GM18498 (cell line): ENCODE measurements around the gene GALNT9.
"Not testable (repeated sequence)": the region's sequence is repeated elsewhere in the genome, so short reads cannot be mapped to it uniquely, and the experiment has no call there.

ENCODE experiments used
- ATAC-seq: cut with Tn5 transposase; IDR thresholded peaks from one replicate; pipeline ENCODE4 v1.9.1; 2021; ENCODE audit warnings: mild to moderate bottlenecking, moderate library complexity; ENCODE audit not compliant: unreplicated experiment

The GALNT9 gene

DNA sequence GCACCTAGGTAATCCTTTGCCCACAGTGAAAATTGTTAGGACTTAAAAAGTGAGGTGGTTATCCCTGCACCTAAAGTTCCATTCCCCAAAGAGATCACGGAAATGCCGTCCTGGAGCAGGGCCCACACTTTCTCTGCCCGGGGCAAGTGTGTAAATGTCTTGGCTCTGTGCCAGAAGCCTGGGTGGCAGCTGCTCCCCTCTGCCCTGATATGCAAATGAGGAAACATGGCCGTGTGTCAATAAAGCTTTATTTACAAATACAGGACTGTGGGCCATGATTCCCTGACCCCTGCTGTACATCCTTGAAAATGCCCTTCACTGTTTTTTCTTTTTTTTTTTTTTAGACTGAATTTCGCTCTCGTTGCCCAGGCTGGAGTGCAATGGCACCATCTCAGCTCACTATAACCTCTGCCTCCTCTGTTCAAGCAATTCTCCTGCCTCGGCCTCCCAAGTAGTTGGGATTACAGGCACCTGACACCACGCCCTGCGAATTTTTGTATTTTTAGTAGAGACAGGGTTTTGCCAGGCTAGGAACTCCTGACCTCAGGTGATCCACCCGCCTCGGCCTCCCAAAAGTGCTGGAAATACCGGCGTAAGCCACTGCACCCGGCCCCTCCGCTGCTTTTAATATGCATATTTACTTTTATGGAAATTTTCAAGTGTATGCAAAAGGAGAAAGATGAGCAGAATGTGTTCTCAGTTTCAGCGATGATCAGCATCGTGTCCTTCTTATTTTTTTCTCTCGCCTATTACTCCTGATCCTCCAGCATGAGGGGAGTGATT, 75.5 kb downstream of the GALNT9 start:
- no peak for ATAC-seq

DNA sequence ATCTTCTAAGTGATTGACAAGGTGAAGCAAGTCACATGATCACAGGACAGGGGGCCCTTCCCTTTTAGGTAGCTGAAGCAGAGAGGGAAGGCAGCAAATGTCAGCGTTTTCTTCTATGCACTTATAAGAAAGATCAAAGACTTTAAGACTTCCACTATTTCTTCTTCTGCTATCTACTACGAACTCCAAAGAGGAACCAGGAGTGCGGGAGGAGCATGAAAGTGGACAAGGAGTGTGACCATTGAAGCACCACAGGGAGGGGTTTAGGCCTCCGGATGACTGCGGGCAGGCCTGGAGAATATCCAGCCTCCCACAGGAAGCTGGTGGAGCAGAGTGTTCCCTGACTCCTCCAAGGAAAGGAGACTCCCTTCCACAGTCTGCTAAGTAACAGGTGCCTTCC, 76.4 kb downstream of the GALNT9 start:
- ATAC-seq = not testable (repeated sequence)

DNA sequence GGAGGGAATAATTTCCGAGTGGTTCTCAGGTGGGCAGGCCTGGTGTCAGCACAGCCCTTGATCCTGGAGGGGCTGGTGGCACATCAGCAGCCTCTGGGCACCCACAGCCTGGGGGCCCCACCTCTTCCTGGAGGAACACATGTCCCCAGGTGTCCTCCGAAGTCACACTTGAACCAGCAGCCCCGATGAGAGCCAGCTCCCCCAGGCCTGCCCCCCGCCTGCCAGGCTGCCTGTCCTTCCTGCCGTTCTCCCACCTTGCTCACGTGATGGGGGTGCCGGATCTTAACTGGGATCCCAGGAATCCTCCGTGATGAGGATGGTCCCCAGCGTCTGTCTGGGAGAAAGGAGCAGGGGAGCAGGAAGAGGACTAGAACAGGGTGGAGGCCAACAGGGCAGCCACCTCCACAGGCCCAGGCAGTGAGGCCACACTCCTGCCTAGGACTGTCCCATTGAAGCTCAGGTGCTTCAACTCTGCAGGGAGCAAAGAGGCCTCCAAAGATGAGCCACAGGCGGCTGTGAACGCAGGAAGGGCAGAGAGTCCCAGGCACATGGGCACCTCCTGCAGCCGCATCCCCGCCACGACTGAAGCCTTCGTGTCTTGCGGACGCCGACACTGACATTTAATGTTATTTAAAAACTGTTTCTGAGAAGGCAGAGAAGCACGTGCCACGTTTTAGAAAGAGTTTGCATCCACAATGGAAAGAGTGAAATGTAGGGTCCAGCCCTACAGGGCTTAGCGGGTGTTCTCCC, 77.5 kb downstream of the GALNT9 start:
- ATAC-seq = no peak

DNA sequence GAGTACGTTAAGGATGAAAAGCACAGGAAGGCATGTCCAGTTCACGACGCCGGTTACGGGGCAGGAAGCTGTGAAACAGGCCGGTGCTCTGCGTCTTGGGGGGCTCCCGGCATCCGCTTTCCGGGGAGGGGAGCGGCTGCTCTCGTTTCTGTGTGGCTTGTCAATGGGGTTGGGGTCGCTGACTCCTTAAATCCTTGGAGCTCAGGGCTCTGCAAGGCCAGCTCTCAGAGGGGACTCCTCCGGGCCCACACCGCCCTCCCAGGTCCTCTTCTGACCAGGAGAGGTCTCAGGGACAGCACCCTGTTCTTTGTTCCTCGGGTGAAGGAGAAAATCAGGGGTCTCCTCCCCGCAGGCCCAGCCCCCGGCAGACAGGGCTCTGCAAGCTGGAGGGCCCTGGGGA, 78.1 kb downstream of the GALNT9 start:
- ATAC-seq = no peak

DNA sequence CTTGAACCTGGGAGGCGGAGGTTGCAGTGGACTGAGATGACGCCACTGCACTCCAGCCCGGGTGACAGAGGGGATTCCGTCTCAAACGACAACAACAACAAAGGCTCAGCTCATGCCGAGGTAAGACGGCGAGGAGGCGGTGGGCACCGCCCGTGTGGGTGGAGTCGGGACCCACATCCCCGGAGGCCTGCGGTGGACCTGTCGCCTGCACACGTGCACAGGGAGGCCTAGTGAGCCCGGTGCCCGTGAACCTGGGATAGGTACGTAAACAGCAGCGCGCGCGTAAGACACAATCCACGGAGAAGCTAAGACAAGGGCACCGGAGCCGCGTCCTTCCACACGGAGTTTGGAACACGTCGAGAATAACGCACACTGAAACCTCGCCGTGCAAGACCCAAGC, 78.7 kb downstream of the GALNT9 start:
- ATAC-seq = no peak

DNA sequence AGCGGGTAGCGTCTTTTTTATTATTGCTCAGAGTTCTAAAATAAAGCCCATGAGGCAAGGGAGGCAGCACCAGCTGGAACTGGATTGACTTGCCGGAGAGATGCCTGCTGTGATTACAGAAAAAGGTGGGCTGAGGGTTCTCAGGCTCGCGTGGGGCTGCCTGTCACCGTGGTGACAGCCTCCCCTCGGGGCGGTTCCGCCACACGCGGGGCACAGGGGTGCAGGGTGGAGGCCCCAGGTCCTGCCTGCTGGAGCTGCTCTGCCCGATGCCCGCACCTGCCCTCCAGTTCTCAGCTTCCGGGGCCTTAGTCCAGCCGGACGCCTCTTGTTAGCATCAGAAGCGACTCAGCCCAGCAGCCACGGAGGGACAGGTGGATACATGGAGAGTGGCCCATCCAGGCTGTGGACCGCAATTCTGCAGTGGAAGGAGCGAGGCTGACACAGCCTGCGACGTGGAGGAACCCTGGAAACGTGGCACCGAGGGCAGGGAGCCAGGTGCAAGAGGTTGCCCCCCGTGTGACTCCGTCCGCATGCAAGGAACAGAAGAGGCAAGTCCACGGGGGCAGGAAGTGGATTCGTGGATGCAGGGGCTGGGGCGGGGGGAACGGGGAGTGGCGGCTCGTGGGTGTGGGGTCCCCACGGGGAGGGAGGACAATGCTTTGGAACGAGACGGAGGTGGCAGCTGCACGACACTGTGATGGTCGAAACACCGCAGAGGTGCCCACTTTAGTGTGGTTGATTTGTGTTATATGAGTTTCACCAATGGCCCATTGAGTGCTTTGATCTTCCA, 79.5 kb downstream of the GALNT9 start:
- ATAC-seq = no peak

DNA sequence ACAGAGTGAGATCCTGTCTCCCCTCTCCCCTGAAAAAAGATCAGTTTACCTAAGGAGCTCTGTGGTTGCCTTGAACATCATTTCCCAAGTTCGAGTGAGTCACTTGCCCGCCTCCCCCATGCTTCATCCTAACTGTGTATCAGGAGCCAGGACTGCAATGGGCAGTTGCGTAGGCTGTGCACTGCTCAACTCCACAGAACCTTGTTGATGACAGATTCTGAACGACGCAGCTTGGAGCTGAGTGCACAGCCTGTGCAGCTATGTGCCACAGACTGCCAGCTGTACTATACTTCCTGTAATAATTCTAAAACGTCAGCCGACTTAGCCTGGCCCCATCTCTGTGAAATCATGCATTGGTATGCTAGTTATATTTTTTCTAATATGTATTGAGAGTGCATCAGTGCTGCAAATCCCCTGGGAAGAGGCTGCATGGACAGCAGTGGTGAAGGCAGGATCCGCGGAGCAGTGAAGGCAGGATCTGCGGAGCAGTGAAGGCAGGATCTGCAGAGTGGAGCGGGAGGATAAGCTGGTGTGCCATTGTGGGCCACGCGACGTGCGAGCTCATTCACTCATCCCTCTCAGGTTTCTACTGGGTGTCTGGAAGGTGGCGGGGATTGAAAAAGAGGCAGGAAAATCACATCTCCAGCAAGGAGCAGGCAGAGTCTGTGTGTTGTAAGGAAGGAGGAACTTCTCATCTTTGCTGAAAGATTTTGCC, 80.8 kb downstream of the GALNT9 start:
- ATAC-seq = no peak

DNA sequence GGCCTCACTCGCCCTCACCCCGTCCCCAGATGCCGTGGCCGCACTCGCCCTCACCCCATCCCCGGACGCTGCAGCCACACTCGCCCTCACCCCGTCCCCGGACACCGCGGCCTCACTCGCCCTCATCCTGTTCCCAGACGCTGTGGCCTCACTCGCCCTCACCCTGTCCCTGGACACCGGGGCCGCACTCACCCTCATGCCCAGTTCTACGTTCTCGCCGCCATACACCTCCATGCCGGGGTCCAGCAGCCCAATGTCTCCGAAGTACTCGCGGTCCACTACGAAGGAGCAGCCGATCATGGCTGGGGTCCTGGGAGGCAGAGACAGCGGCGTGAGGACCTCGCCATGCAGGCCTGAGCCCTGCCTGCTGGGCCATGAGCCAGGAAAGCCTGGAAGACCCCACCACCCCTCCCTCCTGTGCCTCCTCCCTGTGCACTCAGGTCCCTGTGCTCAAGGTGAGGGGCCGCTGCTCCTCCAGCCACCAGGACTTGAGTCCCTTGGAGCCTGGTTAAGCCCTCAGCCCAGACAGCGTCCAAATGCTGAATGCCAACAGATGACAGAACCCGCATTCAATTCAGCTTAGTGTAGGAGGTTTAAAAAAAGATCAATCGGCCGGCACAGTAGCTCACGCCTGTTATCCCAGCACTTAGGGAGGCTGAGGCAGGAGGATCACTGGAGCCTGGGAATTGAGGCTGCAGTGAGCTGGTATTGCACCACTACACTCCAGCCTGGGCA, 81.5 kb downstream of the GALNT9 start:
- ATAC-seq = no peak

DNA sequence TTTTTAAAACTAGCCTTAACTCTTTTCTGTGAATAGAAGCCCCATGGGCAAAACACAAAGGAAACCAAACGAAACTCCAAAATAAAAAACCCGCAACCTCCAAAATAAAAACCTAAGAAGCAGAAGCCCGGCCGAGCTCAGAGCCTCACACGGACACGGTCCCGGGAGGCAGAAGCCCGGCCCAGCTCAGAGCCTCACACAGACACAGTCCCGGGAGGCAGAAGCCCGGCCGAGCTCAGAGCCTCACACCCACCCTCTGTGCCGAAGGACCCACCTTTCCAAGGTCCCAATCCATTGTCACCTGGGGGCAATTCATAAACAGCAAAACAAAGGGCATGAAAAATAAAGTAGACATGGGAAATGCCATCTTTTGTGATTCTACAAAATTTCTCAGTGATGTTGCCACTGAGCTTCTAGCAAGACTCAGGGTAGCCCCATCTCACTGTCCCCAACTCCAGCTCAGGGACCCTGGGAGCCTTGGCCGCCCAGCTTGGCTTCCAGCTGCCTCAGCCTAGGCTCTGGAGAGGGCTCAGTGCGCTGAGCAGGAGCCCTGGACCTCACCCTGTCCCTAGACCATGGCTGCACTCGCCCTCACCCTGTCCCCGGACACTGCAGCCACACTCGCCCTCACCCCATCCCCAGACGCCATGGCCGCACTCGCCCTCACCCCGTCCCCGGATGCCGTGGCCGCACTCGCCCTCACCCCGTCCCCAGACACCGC, 82.2 kb downstream of the GALNT9 start:
- no peak for ATAC-seq

DNA sequence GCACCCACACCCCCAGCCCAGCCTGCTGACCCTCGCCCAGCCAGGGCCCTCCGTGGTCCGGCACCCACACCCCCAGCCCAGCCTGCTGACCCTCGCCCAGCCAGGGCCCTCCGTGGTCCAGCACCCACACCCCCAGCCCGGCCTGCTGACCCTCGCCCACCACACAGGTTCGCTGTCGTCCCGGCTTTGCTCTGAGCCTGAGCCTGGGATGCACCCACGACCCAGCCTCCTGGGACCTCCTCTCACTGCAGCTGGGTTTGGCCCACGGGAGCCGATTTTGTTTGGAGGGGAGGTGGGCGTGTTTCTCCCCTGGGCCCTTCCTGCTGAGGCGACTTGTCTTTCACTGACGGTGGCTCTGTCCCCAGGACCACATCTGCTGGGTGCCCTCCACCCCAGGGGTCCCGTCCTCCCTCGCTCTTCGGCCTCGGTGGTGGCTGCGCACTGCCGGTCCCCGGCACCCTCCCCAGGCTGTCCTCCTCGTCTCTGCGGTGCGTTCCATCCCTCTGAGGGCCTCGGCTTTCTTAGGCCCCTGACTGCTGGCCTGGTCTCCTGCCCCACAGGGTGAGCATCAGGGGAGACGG, 83.8 kb downstream of the GALNT9 start:
- no peak for ATAC-seq

DNA sequence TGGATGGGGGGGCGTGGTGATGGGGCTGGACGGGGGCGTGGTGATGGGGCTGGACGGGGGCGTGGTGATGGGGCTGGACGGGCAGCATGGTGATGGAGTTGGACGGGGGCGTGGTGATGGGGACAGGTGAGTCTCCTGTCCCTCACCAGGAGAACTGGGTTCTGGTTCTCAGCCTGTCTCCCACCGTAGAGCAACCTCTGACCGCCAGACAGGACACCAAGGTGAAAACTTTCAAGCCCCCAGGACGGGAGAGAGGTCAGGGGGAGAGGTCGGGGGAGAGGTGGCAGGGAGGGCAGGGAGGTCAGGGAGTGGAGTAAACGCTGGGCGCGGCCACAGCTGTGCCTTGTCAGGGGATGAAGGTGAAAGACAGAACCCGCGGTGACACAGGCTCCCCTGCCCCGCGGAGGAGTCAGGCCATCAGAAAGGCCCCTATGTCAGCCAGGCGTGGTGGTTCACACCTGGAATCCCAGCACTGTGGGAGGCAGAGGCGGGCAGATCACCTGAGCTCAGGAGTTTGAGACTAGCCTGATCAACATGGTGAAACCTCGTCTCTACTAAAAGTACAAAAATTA, 84.6 kb downstream of the GALNT9 start:
- ATAC-seq = no peak

DNA sequence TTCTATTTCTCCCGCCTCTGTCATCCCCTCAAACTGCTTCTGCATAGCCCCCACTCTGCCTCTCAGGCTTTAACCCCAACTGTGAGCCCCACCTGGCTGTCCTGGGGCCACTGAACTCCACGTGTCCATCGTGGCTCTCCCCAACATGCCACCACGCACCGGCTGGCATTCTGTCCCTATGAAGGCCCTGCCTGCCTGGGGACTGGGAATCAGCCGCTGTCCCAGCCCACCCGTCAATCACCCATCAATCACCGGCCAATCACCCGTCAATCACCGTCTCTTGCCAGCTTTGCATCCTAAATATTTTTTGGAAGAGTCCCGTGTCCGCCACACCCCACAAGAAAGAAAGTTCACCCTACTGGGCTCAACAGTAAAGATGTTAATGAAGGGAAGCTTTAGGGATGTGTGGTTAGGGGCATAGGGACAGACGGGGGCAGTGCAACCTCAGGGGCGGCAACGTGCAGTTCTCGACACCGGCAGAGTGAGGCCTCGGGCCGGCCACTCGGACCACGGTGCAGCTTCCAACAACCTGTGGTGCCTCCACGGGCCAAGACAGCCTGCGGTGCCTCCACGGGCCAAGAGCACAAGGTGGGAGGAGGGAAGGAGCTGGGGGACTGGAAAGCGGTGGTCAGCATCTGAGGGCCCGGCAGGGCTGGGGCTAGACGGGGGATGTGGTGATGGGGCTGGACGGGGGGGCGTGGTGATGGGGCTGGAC, 85.6 kb downstream of the GALNT9 start:
- ATAC-seq = no peak

DNA sequence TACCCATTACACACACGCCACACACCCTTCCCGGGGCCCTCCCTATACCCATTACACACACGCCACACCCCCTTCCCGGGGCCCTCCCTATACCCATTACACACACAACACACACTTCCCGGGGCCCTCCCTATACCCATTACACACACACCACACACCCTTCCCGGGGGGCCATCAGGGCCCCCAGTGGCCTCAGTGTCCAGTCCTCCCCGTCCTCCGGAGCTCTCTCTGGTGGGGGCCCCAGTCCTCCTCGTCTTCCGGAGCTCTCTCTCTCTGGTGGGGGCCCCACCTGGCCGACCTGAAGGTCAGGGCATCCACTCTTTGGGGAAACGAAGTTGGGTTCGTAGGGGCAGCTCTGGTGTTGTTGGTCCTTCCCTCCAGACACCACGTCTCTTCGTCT, 86.2 kb downstream of the GALNT9 start:
- ATAC-seq = not testable (repeated sequence)

DNA sequence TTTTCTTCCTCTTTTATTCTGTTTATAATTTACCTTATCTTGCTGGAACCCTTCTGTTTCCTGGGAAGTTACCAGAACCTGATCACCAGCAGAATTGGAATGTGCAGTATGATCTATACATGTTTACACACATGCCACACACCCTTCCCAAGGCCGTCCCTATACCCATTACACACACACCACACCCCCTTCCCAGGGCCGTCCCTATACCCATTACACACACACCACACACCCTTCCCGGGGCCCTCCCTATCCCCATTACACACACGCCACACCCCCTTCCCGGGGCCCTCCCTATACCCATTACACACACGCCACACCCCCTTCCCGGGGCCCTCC, 88.8 kb downstream of the GALNT9 start:
- not testable (repeated sequence) for ATAC-seq

DNA sequence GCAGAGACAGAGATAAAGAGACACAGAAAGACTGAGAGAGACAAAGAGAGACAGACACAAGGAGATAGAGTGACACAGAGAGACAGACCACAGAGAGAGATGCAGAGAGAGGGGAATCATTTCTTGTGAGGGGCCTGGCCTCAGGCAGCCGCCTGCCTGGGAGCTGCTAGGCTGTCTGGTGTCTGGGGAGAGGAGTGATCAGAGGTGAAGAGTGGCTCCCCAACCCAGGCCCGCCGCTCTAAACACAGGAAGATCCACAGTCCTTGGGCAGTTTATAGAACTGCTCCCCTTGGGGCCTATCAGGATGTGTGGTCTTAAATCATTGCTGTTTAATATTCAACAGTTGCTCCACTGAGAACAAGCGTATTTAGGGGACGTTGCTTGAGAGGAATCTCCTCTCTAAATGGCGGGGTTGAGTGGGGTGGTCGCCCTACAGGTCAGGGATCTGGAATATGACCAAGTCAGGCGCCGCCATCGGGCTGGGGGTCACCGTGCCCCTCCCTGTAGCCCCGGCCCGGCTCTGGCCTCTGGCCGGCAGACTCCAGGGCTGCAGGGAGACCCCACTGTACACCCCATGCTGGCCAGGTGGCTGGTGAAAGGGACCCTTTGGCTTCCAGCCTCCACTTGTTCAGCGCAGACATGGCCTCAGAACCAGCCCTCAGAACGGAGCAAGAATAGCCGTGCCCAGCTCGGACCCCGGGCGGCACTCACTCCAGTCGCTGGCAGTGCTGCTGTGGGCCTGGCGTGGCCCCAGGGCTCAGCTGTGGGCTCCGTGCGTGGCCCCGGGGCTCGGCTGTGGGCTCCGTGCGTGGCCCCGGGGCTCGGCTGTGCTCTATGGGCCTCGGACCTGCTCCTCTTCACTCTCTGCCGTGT, 89.4 kb downstream of the GALNT9 start:
- ATAC-seq = no peak

DNA sequence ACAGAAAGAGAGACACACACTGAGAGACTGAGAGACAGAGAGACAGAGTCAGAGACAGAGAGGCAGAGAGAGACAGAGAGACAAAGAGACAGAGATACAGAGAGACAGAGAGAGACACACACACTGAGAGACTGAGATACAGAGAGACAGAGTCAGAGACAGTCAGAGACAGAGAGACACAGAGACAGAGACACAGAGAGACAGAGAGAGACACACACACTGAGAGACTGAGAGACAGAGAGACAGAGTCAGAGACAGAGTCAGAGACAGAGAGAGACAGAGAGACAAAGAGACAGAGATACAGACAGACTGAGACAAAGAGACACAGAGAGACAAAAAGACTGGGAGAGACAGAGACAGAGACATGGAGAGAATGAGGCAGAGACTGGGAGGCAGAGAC, 90.0 kb downstream of the GALNT9 start:
- ATAC-seq = no peak

DNA sequence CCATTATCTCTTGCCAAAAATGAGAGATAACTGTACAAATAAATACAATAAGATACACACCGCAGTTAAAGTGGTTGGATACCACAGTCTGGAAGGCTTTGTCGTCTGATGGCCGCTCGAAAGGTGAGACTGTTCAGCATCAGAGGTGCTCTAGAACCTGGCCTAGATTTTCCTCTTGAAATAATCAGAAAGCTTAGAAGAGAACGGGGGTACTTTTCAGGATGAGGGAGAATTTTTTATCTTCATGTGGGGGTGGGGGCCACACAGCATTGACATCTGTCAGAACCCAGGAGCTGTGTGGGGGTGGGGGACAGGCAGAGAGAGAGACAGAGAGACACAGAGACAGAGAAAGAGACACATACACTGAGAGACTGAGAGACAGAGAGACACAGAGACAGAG, 90.5 kb downstream of the GALNT9 start:
- no peak for ATAC-seq

DNA sequence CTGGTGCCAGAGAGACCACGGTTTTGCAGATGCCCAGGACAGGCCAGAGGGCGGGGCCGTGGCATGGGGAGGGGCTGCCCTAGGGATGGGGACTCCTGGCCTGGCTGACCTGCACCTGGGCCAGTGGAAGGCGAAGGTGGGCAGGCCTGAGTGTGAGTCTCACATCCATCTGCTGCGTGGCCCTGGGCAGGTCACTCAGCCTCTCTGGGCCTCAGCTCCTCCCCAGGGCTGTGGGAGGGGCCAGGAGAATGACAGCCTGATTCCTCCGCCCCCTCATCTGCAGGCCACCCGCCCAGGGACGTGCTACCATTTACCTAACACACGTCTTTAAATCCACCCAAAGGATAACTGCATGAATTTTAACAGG, 90.9 kb downstream of the GALNT9 start:
- no peak for ATAC-seq
